Diencephalon (tissue), 1 donor: ENCODE measurements around the gene DPP9. TPM values are rescaled to one million over a fixed set of nuclear protein-coding genes. Genes with fewer than 3 reads are reported as not detected.

Source experiments
- small RNA-seq: library from RNA; depleted of rRNA; stranded (forward); fragments of <200 nt; gene quantifications from one replicate; pipeline ENCODE3, GENCODE V24; 2014
- total RNA-seq: library from RNA; depleted of rRNA; stranded (reverse); fragments of >200 nt; gene quantifications from one replicate; pipeline ENCODE4 v1.2.3, GENCODE V29; 2014

DPP9 gene
- total RNA-seq = 10.1 TPM

GRCh38 chr19:4723595-4724514 lies at the start of gene DPP9:
Gene DPP9 (minus strand): TSS chr19:4723842. CDS start chr19:4719906, 3,936 bp downstream.

DNA sequence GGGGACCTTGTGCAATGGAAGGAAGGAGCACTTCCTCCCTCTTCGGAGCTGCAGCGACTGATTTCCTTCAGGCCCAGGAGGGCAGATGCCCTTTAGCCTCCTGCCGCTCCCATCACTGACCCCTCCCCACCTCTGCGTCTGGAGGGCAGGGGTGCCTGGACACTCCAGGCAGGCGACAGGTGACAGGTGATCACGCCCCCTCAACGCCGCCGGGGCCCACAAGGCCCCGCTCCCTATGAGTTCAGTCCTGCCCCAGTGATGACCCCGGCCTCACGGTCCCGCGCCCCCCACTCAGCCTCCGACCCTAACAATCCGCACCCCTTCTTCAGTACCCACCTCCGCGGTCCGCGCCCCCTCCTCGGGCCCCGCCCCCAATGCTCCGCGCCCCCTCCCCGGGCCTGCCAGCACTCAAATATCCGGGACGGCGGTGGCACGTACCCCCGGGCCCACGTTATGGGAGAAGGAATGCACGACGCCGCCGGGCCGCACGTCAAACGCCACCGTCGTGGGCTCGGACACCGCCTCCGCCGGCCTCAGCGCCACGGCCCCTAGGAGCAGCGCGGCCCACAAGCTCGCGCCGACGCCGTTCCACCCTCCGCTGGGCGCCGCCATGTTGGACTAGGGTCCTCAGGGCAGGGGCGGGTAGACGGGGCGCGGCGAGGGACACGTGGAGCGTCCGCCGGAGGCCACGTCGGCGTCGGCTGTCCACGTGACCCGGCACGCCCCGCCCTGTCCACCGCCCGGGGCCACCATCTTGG lies 53.7 kb downstream of the DPP9 start, which contains the start of gene MYDGF:
MYDGF (minus strand) TSS at position 620 of the 758 bp plus-strand sequence; CDS start at position 612, 8 bp downstream.

GRCh38 chr19:4638828-4639530 lies 84.7 kb downstream of the DPP9 start, which contains the start of gene TNFAIP8L1:
Gene TNFAIP8L1 (plus strand): TSS chr19:4639516. CDS start chr19:4651870, 12,354 bp downstream.

Small RNA genes within 50 kb of the gene (small RNA-seq; reads per million reads assigned to genes)
- gene MIR7-3 = 1.2 reads per million, percentile 80 among the genes with 10 or more reads in this experiment

Other genes with a start within 250 kb of the DPP9 start
- 0.23 TPM for gene PLIN4, start 205.4 kb downstream of the DPP9 start, total RNA-seq
- gene PLIN5, start 188.6 kb downstream of the DPP9 start, total RNA-seq = 4.6 TPM
- gene LRG1, start 183.8 kb downstream of the DPP9 start, total RNA-seq = 0.23 TPM
- gene SEMA6B, start 164.2 kb downstream of the DPP9 start, total RNA-seq = 49.1 TPM
- 7.6 TPM for gene TNFAIP8L1, start 84.3 kb downstream of the DPP9 start, total RNA-seq
- gene MYDGF, start 53.5 kb downstream of the DPP9 start, total RNA-seq = 42.4 TPM
- gene FEM1A, start 67.9 kb upstream of the DPP9 start, total RNA-seq = 18.9 TPM
- 1.6 TPM for gene TICAM1, start 107.9 kb upstream of the DPP9 start, total RNA-seq
- gene PLIN3, start 143.8 kb upstream of the DPP9 start, total RNA-seq = 18.5 TPM
- not detected for gene ARRDC5, start 179.1 kb upstream of the DPP9 start, total RNA-seq
- gene UHRF1, start 185.7 kb upstream of the DPP9 start, total RNA-seq = 14.5 TPM
- 32.3 TPM for gene KDM4B, start 245.3 kb upstream of the DPP9 start, total RNA-seq